HG03575 (cell line): ENCODE results near the gene OR56A5.
"Not testable (repeated sequence)": the region's sequence is repeated elsewhere in the genome, so short reads cannot be mapped to it uniquely, and the experiment has no call there.

Experiments used
- ATAC-seq: cut with Tn5 transposase; IDR thresholded peaks from one replicate; pipeline ENCODE4 v1.9.1; 2021; ENCODE audit not compliant: unreplicated experiment, insufficient number of reproducible peaks, low FRiP score; ENCODE audit errors: extremely low read depth

OR56A5 gene

DNA sequence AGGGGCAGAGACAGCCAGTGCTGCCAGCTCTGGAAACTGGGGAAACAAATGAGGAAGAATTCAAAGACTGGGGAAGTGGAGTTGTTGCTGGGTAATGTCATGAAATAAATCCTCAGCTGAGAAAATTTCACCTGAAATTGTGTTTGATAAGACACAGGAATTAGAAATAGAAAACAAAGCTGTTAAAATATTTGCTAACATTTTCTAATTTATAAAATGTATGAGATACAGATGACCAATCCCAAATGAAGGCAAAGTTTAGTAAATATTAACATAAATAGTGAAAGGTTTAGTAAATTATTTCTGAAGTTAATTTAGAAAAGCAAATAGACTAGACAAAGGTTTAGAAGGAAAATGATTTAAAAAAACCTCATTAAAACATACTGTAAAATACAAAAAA is at the start of gene OR56A5:
TSS of gene OR56A5 (minus strand) at position 101 of the 400 bp plus-strand sequence. CDS start at position 101, 0 bp downstream.
- ATAC-seq, result no peak

- ATAC-seq, result no peak
Measured at GRCh38 chr11:6013042-6013441, 44.7 kb upstream of the OR56A5 start.

- no peak for ATAC-seq
Measured at GRCh38 chr11:6012035-6012668, 43.9 kb upstream of the OR56A5 start.

- no peak for ATAC-seq
Measured at GRCh38 chr11:6006846-6007245, 38.6 kb upstream of the OR56A5 start, which contains the start of gene OR56A4. OR56A4 (minus strand) TSS chr11:6006946; CDS start chr11:6002992, 3,954 bp downstream.

DNA sequence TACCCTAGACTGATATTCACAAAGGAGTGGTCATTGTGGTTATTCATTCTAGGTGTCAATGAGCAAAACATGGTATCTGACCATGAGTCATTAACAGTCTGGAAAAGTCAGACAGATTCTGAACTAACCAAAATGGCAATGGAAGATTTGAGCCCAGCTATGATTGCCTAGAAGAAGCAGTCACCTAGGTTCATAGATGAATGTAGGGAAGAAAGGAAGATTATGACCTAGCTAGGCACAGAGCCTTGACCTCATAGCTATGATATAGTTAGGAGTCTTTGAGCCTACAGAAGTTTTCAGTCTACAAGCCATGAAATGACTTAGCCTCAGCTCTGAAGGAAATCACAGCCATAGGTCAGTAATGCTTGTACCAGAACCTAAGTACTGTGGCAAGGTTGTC is 38.1 kb upstream of the OR56A5 start:
- ATAC-seq, result no peak

GRCh38 chr11:6002202-6002699 is 34.0 kb upstream of the OR56A5 start:
- no peak for ATAC-seq

GRCh38 chr11:5994791-5995190 is 26.5 kb upstream of the OR56A5 start:
- no peak for ATAC-seq

- ATAC-seq, result no peak
Measured at GRCh38 chr11:5992604-5993251, 24.4 kb upstream of the OR56A5 start.

DNA sequence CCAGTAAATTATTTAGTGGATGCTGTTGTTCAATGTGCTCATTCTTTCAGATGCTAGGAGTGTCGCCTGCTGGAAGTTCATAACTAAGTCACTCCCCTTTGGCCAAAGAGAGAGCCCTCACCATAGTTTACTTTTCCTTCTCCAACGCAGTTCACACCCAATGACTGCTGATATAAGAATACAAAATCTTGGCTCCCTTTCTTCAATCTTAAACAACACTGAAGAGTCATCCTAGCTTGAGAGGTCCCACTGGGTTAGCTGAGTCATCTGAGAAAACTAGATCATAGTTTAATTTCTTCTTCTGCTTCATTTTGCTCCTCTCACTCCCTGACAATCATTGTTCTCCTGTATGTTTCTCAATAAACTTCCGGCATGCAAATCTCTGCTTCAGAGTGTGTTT is 23.9 kb upstream of the OR56A5 start:
- ATAC-seq, result no peak

DNA sequence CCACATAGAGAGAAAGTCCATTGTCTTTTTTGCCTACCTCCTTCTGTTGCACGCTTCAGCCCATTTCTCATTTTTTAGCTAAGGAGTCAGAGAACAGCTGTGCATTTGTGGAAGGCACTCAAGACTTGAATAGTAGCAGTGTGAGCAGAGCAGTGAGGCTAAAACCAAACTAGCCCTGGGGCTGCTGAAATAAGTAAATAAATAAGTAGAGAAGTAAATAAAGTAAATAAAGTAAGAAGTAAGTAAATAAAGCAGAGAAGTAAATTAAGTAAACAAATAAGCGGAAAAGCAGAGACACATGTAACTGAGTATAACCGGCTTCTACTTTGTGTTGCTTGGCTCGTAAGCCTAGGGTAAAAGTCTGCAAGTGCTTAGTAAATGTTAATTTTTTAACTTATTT is 20.9 kb upstream of the OR56A5 start:
- no peak for ATAC-seq

DNA sequence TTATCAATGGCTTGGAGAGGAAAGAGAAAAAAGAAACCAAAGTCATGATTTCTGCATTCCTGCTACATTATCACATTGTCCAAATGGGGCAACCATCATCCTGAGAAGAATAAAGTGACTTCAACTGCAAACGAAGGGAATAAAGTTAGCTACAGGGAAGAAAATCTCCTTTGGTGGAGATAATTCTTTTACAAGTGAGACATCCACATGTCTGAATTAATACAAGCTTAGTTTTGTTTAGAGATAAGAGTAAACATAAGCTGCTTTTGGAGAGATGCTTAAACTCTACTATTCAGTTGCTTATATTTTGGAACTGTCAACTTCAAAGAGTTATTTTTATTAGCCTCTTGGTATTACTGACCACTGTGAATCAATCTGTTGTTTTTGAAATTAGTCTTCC is 18.6 kb upstream of the OR56A5 start, which contains the start of gene OR52L1:
TSS of gene OR52L1 (minus strand) at position 101 of the 400 bp plus-strand sequence. CDS start at position 46, 55 bp downstream.
- no peak for ATAC-seq

DNA sequence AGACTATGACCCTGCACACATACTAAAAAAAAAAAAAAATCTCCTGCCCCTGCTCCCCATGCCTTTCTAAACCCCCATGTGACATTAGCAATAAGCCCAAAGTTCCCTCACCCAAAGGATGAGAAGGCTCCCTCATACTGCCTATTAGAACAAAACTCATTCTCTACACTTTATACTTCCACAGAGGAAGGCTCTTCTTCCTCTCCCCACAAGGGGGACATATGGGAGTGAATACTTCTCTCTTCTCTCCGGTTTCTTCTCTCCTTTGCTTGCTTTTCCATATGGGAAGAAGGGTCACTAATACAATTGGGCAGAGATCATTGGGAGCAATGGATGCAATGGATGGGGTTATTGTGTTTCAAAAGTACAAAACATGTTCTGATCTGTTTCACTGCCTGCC is 15.1 kb upstream of the OR56A5 start:
- ATAC-seq, result no peak

DNA sequence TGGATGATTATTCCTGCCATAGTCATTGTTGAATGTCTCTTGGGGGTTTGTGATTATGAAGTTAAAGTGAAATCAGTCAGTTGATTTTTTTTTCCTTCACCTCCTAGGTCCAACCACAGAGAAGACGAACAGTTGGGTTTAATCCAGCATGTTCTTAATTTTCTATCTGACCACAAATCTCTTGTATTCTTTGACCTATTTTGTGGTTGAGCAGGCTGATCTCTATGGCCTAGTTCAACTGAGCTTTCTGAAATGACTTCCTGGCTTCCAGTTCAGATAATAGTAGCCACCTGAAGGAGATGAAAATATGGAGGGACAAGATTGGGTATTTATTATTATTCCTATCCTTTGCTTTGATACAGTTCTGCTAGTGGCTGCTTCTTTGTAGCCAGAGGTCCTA is 5.2 kb upstream of the OR56A5 start:
- ATAC-seq, result no peak

- no peak for ATAC-seq
Measured at GRCh38 chr11:5967708-5968107, 586 bp downstream of the OR56A5 start.

GRCh38 chr11:5966958-5967357 is 1.3 kb downstream of the OR56A5 start:
- ATAC-seq, result no peak

GRCh38 chr11:5960704-5961320 is 7.5 kb downstream of the OR56A5 start:
- ATAC-seq, result not testable (repeated sequence)

- ATAC-seq, result no peak
Measured at GRCh38 chr11:5955586-5955985, 12.7 kb downstream of the OR56A5 start.

GRCh38 chr11:5941951-5942350 is 26.3 kb downstream of the OR56A5 start, which contains the start of gene OR56A3:
OR56A3 (plus strand) TSS chr11:5942251; CDS start chr11:5947347, 5,096 bp downstream.
- no peak for ATAC-seq

DNA sequence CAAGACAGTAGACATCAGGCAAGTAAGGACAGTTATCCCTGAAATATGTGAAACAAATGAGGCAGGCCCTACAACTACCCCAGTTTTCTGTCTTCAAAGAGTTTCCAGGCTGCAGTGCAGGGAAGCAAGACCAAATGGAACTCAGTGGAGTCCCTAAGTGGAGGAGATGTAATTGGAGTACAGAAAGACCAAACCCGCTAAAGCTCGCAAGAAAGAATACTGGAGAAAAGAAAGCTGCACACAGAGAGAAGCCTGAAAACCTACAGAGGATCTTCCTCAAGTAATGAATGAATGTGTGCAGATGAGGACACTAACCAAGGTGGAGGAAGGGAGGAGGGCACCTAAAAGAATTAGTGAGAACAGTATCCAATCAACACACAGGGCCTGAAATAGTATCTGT is 27.5 kb downstream of the OR56A5 start:
- no peak for ATAC-seq

GRCh38 chr11:5938603-5938965 is 29.7 kb downstream of the OR56A5 start:
- ATAC-seq, result no peak
